Esophagus muscularis mucosa (tissue), 4 donors: ENCODE measurements around the gene SEPTIN10. TPM values are rescaled to one million over a fixed set of nuclear protein-coding genes. Genes with fewer than 3 reads are reported as not detected.

Source experiments
- DNase-seq: peaks from one replicate; pipeline ENCODE4 v3.0.0-alpha.2; 2017; ENCODE audit errors: extremely low spot score
- H3K27ac ChIP-seq, 4 donors: fragments of 200-600 bp; sonication (generic); replicated peaks in 1 of 4; 1 replicate in 3 of 4; 2 replicates in 1 of 4; pipeline ENCODE4 v1.5.1; 2016 to 2019; ENCODE audit warnings: mild to moderate bottlenecking in 1 of 4
- H3K27me3 ChIP-seq, 4 donors: fragments of 200-600 bp; sonication (generic); one replicate each; pipeline versions ENCODE4 v1.5.1 to v1.6.0; 2016 to 2019
- H3K36me3 ChIP-seq, 4 donors: fragments of 200-600 bp; sonication (generic); one replicate each; pipeline ENCODE4 v1.5.1; 2016 to 2019
- H3K4me1 ChIP-seq, 4 donors: fragments of 200-600 bp; sonication (generic); one replicate each; pipeline ENCODE4 v1.5.1; 2016 to 2019
- H3K4me3 ChIP-seq, 4 donors: fragments of 200-600 bp; sonication (generic); 1 replicate in 2 of 4; 2 replicates in 2 of 4; pipeline ENCODE4 v1.5.1; 2016 to 2019; ENCODE audit warnings: mild to moderate bottlenecking in 4 of 4, moderate library complexity in 1 of 4
- H3K9me3 ChIP-seq, 4 donors: fragments of 200-600 bp; sonication (generic); 1 replicate in 3 of 4; 2 replicates in 1 of 4; pipeline ENCODE4 v1.5.1; 2016 to 2019
- CTCF ChIP-seq, 3 experiments: fragments of 200-600 bp in 2 of 3; fragments of 450-650 bp in 1 of 3; sonication (generic) in 2 of 3; IDR thresholded peaks; one replicate each; pipeline ENCODE4 v1.5.1; 2017 to 2019; ENCODE audit warnings: antibody characterized with exemption in 3 of 3, mild to moderate bottlenecking in 2 of 3, moderate library complexity in 1 of 3
- EP300 ChIP-seq: sonication (generic); formaldehyde crosslinking; IDR thresholded peaks from one replicate; pipeline ENCODE4 v1.6.1; 2017; ENCODE audit warnings: antibody characterized with exemption
- POLR2A ChIP-seq: fragments of 450-650 bp; IDR thresholded peaks from one replicate; pipeline ENCODE4 v1.6.1; 2017; ENCODE audit warnings: antibody characterized with exemption, moderate library complexity, mild to moderate bottlenecking, low read depth
- POLR2AphosphoS5 ChIP-seq, 2 donors: sonication (generic); formaldehyde crosslinking; IDR thresholded peaks; one replicate each; pipeline ENCODE4 v1.6.1; 2017; ENCODE audit warnings: antibody characterized with exemption in 2 of 2
- WGBS: methylation state at CpG from one replicate; pipeline ENCODE4 v1.1.5; 2018; 5-methylcytosine and 5-hydroxymethylcytosine counted together
- intact Hi-C: fragments of 100-400 bp; cut with DNase I; formaldehyde crosslinking; loops from one replicate; pipeline ENCODE4 v1.15.1; 2023
- total RNA-seq, 4 donors: library from RNA; depleted of rRNA; stranded (reverse); fragments of >200 nt; gene quantifications; one replicate each; pipeline versions ENCODE4 v1.1.0 to v1.2.1, GENCODE V29; 2016

SEPTIN10 gene
- total RNA-seq, 4 donors from 2014 or later: 133 to 203 (median 159) TPM

GRCh38 chr2:109507217-109507616, 106.5 kb downstream of the SEPTIN10 start:
- no peak for DNase-seq
- Histone ChIP-seq H3K27ac (no peak overlapping the region), H3K36me3 (peaks cover 0 to 7% (median 1%) of the 10 kb centered on the region in 4 donors), H3K9me3 (peaks cover 0 to 9% (median 4%) of the 10 kb centered on the region in 4 donors), H3K4me1 (peaks cover 0 to 11% (median 4%) of the 10 kb centered on the region in 4 donors), H3K4me3 (no peak overlapping the region), H3K27me3 (no peaks in the 10 kb centered on the region)
- 53% methylated on average over 4 of the region's 7 CpGs for WGBS
- intact Hi-C loops: no loop called here
- TF ChIP-seq POLR2A (no peak), POLR2AphosphoS5 (IDR thresholded peaks at IDR 0.05) (no peak), EP300 (no peak), CTCF (IDR thresholded peaks at IDR 0.05) (no peak)

- H3K4me3 ChIP-seq: no peak overlapping the region
- peaks cover 0 to 9% (median 4%) of the 10 kb centered on the region in 4 donors for H3K9me3 ChIP-seq
- no peaks in the 10 kb centered on the region for H3K27me3 ChIP-seq
- intact Hi-C loops: no loop called here
- H3K36me3 ChIP-seq: peaks cover 0 to 17% (median 6%) of the 10 kb centered on the region in 4 donors
- TF ChIP-seq POLR2A (no peak), CTCF (IDR thresholded peaks at IDR 0.05) (no peak), EP300 (no peak), POLR2AphosphoS5 (IDR thresholded peaks at IDR 0.05) (no peak)
- peaks cover 2 to 13% (median 3%) of the 10 kb centered on the region in 4 donors for H3K4me1 ChIP-seq
- WGBS: 80% methylated on average over 5 of the region's 5 CpGs
- H3K27ac ChIP-seq: no peak overlapping the region
- DNase-seq: no peak
Observed at GRCh38 chr2:109503191-109503590, 110.6 kb downstream of the SEPTIN10 start.

- TF ChIP-seq POLR2A (no peak), EP300 (no peak), CTCF (IDR thresholded peaks at IDR 0.05) (no peak), POLR2AphosphoS5 (IDR thresholded peaks at IDR 0.05) (no peak)
- WGBS: 92% methylated on average over 21 of the region's 21 CpGs
- intact Hi-C loops: no loop called here
- H3K4me1 ChIP-seq: peaks cover 9 to 24% (median 12%) of the 10 kb centered on the region in 4 donors
- peaks cover 0 to 17% (median 6%) of the 10 kb centered on the region in 4 donors for H3K36me3 ChIP-seq
- H3K27me3 ChIP-seq: no peaks in the 10 kb centered on the region
- H3K27ac ChIP-seq: no peak overlapping the region
- peaks cover 0 to 9% (median 4%) of the 10 kb centered on the region in 4 donors for H3K9me3 ChIP-seq
- DNase-seq: no peak
- H3K4me3 ChIP-seq: no peak overlapping the region
Observed at GRCh38 chr2:109501461-109501860, 112.3 kb downstream of the SEPTIN10 start.

GRCh38 chr2:109500910-109501309, 112.9 kb downstream of the SEPTIN10 start:
- Histone ChIP-seq H3K27me3 (no peaks in the 10 kb centered on the region), H3K36me3 (peaks cover 0 to 17% (median 6%) of the 10 kb centered on the region in 4 donors), H3K9me3 (peaks cover 0 to 6% (median 3%) of the 10 kb centered on the region in 4 donors), H3K27ac (no peak overlapping the region), H3K4me1 (peaks cover 9 to 24% (median 12%) of the 10 kb centered on the region in 4 donors), H3K4me3 (no peak overlapping the region)
- TF ChIP-seq POLR2AphosphoS5 (IDR thresholded peaks at IDR 0.05) (no peak), CTCF (IDR thresholded peaks at IDR 0.05) (no peak), POLR2A (no peak), EP300 (no peak)
- no peak for DNase-seq
- WGBS: 96% methylated on average over 8 of the region's 8 CpGs
- intact Hi-C loops: no loop called here

- intact Hi-C loops: no loop called here
- Histone ChIP-seq H3K4me3 (no peak overlapping the region), H3K4me1 (peaks cover 9 to 24% (median 12%) of the 10 kb centered on the region in 4 donors), H3K27me3 (no peaks in the 10 kb centered on the region), H3K36me3 (peaks cover 0 to 20% (median 6%) of the 10 kb centered on the region in 4 donors), H3K9me3 (no peaks in the 10 kb centered on the region), H3K27ac (no peak overlapping the region)
- no peak for DNase-seq
- no peak for TF ChIP-seq EP300
- TF ChIP-seq CTCF (IDR thresholded peaks at IDR 0.05): no peak
- TF ChIP-seq POLR2AphosphoS5 (IDR thresholded peaks at IDR 0.05): no peak
- TF ChIP-seq POLR2A: no peak
- WGBS: 79% methylated on average over 5 of the region's 5 CpGs
Observed at GRCh38 chr2:109499566-109499965, 114.2 kb downstream of the SEPTIN10 start.
